AG04449 (cell line): Measurements from ENCODE around the gene CUL1.

Source experiments
- CTCF ChIA-PET: fragments of 350-600 bp; formaldehyde crosslinking; extraction: SDS; loops from one replicate; lab custom pipeline; 2021; ENCODE audit warnings: antibody characterized with exemption; lab: Yijun Ruan, JAX
- POLR2A ChIA-PET: fragments of 400-600, 350-600 bp; formaldehyde crosslinking; extraction: SDS; loops from one replicate; lab custom pipeline; 2020; ENCODE audit warnings: antibody characterized with exemption, inconsistent platforms; lab: Yijun Ruan, JAX
- DNase-seq: peaks from one replicate; pipeline ENCODE4 v3.0.0-alpha.2; 2010; ENCODE audit warnings: low read depth, low spot score
- H3K4me3 ChIP-seq: 2 replicates; pipeline ENCODE4 v1.5.1; 2011; ENCODE audit warnings: low read depth, mild to moderate bottlenecking, control low read depth, low read length
- TF ChIP-seq, protein P1 (sequence below): IDR thresholded peaks from one replicate; pipeline ENCODE4 v1.5.1; 2011; ENCODE audit warnings: mild to moderate bottlenecking, moderate library complexity, low read length, control low read depth, inconsistent platforms; ENCODE audit not compliant: insufficient read depth; ENCODE audit errors: missing control alignments

CUL1 gene

GRCh38 chr7:148723166-148723559 is 24.5 kb downstream of the CUL1 start:
- CTCF ChIA-PET, result interaction anchor here (1.2 kb wide), 1 partner anchor 12 kb away, joined by 3 read pairs; no protein-coding TSS in a partner anchor
- no peak for DNase-seq
- POLR2A ChIA-PET, result no interaction called here
- H3K4me3 ChIP-seq, result no peak overlapping the region
- TF ChIP-seq, protein P1, sequence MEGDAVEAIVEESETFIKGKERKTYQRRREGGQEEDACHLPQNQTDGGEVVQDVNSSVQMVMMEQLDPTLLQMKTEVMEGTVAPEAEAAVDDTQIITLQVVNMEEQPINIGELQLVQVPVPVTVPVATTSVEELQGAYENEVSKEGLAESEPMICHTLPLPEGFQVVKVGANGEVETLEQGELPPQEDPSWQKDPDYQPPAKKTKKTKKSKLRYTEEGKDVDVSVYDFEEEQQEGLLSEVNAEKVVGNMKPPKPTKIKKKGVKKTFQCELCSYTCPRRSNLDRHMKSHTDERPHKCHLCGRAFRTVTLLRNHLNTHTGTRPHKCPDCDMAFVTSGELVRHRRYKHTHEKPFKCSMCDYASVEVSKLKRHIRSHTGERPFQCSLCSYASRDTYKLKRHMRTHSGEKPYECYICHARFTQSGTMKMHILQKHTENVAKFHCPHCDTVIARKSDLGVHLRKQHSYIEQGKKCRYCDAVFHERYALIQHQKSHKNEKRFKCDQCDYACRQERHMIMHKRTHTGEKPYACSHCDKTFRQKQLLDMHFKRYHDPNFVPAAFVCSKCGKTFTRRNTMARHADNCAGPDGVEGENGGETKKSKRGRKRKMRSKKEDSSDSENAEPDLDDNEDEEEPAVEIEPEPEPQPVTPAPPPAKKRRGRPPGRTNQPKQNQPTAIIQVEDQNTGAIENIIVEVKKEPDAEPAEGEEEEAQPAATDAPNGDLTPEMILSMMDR, result no peak

GRCh38 chr7:148723846-148724245 is 25.1 kb downstream of the CUL1 start:
- DNase-seq, result no peak
- TF ChIP-seq, protein P1, result no peak
- H3K4me3 ChIP-seq, result no peak overlapping the region
- CTCF ChIA-PET, result no interaction called here
- POLR2A ChIA-PET, result no interaction called here

GRCh38 chr7:148726385-148726784 is 27.7 kb downstream of the CUL1 start:
- H3K4me3 ChIP-seq, result no peak overlapping the region
- ChIA-PET POLR2A (no interaction called here), CTCF (interaction anchor here (0.5 kb wide), 1 partner anchor 14 kb away, joined by 3 read pairs; no protein-coding TSS in a partner anchor)
- no peak for DNase-seq
- TF ChIP-seq, protein P1, result no peak

DNA sequence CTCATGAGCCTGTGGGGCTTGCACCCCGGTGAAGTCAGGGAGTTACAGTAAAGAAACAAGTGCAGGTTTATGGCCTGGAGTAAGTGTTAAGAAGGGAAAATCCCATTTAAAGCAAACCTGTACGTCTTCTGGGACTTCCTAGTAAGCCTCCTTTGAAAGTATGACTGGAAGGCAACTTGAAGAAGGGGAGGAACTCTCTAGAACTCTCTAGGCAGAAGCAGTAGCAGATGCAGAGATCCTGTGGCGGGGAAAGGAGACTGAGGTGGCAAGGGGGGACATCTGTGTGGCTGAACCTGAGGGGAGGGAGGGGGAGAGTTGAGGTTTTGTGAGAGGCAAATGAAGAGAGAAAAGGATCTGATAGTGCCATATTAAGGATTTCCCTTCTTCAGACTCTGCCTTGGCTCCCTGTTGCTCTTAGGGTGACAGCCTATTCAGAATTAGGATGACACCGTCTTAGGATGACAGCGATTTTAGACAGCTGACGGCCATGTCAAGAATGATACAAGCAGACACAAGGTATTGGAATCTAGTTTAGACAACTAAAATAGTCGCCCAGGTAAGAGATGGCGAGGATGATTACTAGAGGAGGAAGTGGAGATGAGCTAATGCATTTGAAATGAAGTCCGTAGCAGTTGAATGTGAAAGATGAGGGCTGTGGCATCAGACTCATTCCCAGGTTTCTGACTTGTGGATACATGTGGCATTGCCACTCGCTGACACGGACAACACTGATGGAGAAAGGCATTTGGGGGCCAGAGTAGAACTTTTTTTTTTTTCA is 29.0 kb downstream of the CUL1 start:
- H3K4me3 ChIP-seq, result no peak overlapping the region
- no peak for DNase-seq
- CTCF ChIA-PET, result no interaction called here
- POLR2A ChIA-PET, result no interaction called here
- TF ChIP-seq, protein P1, result no peak

- CTCF ChIA-PET, result interaction anchor here (0.6 to 1.7 kb wide), 6 partner anchors 8 to 18 kb away, joined by 3 to 6 read pairs (median 3); no protein-coding TSS in a partner anchor
- POLR2A ChIA-PET, result interaction anchor here (1.3 kb wide), 1 partner anchor 32 kb away, joined by 3 read pairs; the partner anchor contains the start of gene CUL1
Observed at GRCh38 chr7:148729984-148730733, 31.5 kb downstream of the CUL1 start.

More at GRCh38 chr7:148729984-148730733, 31.5 kb downstream of the CUL1 start:
- DNase-seq, result no peak
- no peak overlapping the region for H3K4me3 ChIP-seq
- TF ChIP-seq, protein P1, result no peak
